OCI-LY3 (cell line): ENCODE data around the gene SHISAL2B.

Source experiments
- CTCF ChIP-seq: fragments of 200-600, 300-600 bp; sonication (generic); IDR thresholded peaks from 2 replicates; pipeline ENCODE4 v1.5.1; 2014; ENCODE audit warnings: antibody characterized with exemption, low read length, low read depth
- EZH2phosphoT487 ChIP-seq: fragments of 200-600 bp; shearing (Covaris generic); IDR thresholded peaks from 2 replicates; pipeline ENCODE4 v1.6.1; 2018; ENCODE audit warnings: antibody characterized with exemption, mixed run types, low read depth

GRCh38 chr5:64670277-64670676 is 20.0 kb upstream of the SHISAL2B start:
- TF ChIP-seq CTCF (no peak), EZH2phosphoT487 (no peak)
